GM19043 (cell line): ENCODE measurements around the gene ATP5MC2.

Source experiments
- ATAC-seq: cut with Tn5 transposase; IDR thresholded peaks from one replicate; pipeline ENCODE4 v1.9.1; 2021; ENCODE audit warnings: low read depth; ENCODE audit not compliant: unreplicated experiment

Gene ATP5MC2

GRCh38 chr12:53616950-53617349 is 58.9 kb downstream of the ATP5MC2 start:
- no peak for ATAC-seq
